DMS 273 (cell line): ENCODE results near the gene PXDN.
"Not testable (repeated sequence)": the region's sequence is repeated elsewhere in the genome, so short reads cannot be mapped to it uniquely, and the experiment has no call there.

Experiments
- DNase-seq: peaks from one replicate; lab custom pipeline; 2025; ENCODE audit not compliant: unreplicated experiment; lab: John Stamatoyannopoulos, UW

Gene PXDN

DNA sequence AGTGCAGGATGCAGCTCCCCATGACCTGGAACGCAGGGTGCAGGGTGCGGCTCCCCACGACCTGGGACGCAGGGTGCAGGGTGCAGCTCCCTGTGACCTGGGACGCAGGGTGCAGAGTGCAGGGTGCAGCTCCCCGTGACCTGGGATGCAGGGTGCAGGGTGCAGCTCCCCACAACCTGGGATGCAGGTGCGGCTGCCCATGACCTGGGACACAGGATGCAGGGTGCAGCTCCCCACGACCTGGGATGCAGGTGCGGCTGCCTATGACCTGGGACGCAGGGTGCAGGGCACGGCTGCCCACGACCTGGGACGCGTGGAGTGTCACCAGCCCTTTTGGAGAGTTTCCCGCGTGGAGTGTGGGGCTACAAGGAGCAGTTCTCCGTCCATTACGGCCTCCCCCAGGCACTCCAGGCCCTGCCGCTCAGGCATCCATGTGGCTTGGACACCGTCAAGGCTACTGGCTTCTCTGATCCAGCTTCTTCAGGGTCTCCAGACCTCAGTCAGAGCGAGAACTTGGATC, 38.7 kb downstream of the PXDN start:
- no peak for DNase-seq

DNA sequence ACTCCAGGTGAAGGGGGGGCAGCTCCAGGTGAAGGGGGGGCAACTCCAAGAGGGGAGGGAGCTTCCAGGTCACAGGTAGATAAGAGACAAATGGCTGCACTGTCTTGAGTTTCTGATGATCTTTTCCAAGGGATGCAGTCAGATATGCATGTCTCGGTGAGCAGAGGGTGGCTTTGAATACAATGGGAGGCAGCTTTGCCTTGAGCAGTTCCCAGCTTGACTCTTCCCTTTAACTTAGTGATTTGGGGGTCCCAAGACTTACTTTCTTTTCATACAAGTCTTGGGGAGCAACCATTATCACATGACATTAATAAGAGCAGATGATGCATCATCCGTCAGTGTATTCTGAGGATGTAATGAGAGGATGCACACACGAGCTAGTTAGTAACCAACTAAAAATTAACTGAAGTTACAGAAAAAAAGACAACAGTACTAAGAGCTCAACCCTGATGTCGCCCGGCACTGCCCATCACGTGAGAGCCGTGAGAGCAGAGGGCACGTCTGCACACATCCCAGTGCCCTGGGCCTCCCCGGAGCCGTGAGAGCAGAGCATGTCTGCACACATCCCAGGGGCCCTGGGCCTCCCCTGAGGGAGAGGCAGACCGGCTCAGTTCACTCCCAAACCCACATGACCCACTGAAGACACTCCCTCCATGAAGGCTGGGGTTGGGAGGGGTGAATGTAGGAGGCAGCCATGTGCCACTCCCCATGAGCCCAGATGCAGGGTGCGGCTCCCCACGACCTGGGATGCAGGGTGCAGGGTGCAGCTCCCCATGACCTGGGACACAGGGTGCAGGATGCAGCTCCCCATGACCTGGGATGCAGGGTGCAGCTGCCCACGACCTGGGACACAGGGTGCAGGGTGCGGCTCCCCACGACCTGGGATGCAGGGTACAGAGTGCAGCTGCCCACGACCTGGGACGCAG, 39.4 kb downstream of the PXDN start:
- DNase-seq = peak; percentile 47

DNA sequence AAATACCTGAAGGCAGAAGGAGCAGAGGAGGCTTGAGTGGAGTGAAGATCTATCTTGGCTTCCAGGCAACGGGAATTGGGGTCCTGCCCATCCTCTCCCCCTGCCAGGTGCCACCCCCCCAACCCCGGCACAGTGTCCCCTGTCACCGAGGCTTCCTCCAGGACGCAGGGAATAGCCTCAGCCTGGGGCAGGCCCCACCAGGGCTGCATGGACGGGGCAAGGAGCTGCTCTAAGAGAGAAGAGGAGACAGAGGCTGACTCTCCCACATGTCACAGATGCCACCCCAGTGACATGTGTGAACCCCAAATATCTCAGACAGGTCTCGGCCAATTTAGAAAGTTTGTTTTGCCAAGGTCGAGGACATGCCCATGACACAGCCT, 42.1 kb downstream of the PXDN start:
- no peak for DNase-seq

GRCh38 chr2:1701556-1702185, 42.6 kb downstream of the PXDN start:
- peak; percentile 12 for DNase-seq

DNA sequence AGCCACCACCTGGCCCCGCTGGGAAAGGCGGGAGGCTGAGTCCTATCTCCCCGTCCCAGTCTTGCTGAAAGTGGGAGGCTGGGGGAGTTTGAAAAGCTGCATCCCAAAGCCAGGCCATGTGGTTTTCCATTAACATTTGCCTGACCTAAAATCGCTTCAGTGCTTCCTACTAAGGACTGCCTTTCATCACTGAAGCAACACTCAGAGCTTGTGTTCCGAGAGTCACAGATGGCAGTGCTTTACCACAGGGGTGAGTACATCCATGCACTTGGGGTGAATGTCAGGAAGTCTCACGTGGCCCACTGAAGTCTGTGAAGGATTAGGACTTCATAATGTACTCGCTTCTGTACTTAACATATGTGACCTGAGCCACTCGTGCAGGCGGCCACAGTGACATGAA, 43.3 kb downstream of the PXDN start:
- no peak for DNase-seq

- DNase-seq = not testable (repeated sequence)
Measured at GRCh38 chr2:1700427-1700826, 43.9 kb downstream of the PXDN start.

- no peak for DNase-seq
Measured at GRCh38 chr2:1698188-1698945, 45.9 kb downstream of the PXDN start.

DNA sequence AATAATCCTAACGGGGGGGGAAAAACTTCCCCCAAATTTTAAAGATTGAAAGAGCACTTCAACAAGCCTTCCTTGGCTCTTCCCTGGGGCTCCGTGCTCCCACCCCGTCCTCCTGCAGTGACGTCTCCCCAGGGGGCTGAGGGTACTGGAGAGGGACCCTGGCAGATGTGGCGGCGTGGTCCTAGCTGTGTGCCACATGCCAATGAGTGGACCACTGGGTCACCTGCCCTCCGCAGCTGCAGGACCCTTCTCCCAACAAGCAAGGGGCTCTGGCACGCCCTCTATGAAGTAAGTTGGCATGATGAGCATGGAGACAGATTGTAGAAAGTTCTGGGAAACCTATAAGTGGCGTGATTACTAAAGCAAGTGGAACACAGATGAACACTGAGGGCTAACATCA, 46.7 kb downstream of the PXDN start:
- DNase-seq = no peak

DNA sequence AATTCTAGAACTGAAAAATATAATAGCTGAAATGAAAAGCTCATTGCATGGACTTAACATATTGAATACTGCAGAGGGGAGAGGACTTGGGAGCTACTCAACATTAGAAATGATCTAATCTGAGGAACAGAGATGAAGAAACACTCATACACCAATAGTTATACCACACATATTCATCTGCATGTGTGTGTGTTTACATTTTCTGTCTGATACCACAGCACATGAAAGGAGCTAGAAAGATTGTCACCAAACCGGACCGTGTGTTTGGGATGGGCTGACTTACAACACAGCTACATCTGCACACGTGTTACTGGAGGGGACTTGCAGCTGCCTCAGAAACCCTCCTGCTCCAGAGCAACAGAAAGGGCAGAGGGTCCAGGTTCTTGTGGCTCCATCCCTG, 47.8 kb downstream of the PXDN start:
- DNase-seq = no peak

DNA sequence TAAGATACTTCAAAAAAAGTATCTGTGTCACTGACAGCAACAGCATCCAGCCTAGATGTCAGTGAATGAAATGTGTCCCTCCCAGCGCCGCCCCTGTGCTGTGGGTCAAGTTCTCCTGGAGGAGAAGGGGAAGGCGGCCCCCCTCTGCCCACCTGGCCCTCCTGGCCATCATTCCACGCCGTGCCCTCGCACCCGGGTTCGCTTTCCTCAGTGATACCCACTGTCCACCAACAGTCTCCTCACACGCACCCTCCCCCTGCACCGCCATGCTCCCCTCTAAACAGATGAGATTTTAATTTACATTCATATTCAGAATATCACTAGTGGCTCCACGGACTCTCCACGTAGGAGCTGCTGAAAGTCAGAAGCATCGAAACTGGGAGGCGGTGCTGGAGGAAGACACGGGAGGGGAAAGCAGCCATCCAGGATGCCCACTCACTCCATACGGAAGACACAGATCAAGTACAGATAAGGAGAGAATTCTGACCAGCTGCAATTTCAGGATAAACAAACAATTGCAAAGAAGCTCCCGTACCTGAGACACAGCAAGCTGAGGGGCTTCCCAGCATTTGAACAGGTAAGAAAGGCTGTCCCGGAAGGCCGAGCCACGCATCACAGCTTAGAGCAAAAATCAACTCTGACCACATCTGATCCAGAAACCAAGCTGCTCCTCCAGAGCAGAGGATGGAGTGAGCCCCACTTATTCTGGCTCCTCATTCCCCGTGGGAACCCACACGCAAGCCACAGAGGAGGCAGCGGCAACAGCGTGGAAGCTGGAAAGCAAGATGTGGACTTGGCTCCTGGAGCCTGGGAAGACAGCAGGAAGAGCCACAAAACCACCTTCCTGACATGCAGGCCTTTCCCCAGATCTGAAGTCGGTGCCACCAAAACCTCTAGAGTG, 49.7 kb downstream of the PXDN start:
- DNase-seq = no peak

DNA sequence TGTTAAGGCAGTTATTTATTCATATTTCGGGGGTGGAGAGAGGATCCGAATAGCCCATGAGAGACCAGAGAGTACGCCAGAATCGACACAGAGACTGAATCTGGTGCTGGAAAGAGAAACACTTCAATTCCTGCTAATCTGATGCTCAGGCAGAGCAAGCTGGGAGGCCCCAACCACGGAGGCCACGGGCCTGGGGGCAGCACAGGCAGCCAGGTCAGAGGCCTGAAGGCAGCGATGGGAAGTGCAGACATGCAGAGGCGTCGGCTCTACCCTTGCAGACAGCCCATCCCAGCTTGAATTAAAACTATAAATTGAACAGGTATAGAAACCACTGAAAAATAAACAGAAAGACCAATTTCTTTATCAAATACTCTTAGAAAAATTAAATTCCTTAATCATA, 50.6 kb downstream of the PXDN start:
- no peak for DNase-seq

- DNase-seq = no peak
Measured at GRCh38 chr2:1692342-1692741, 52.0 kb downstream of the PXDN start.

DNA sequence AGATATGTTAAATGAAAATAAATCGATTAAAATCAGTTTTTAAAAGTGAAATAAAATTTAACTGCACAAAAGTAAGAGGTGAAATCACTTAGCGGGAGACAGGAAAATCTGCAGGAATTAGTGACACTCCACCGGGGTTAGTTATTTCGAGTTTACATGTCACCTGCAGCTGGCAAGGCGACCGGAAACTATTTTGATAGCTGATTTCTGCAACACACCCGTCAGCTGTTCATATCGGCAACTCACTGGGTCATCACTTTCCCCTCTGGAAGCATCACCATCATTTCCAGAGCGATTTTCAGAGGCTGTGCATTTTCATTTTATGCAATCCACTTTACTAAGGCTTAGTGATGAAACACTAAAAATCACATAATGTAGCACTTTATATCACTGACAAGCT, 52.9 kb downstream of the PXDN start:
- no peak for DNase-seq

DNA sequence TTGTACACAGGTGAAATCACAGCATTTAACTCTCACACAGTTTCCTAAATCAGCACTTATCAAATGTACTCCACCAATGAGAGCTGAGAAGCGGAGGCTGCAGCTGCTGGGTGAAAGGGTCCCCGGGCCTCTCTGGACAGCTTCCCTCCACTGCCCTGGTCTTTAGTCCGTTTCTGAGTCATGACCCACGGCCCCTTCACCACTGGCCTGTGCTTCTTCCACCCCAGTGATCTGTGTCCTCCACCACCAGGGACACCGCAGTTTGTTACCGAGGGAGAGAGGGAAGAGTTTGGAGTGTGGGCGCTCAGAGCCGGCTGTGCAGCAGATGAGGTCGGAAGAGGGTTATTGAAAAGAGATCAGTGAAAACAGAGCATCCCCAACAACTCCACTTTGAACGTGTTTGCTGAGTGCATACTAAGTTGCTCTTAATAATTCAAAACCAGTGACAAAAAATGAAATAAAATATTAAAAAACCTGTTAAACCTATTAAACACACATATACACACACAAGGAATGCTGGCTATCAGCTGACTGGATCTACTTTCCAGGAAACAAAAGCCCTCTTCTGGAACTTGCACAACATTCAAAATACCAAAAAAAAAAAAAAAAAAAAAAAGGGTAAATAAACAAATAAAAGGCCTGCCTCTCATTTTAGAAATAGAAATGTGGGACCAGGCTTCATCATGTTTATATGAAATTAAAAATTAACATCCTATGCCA, 54.1 kb downstream of the PXDN start:
- no peak for DNase-seq

DNA sequence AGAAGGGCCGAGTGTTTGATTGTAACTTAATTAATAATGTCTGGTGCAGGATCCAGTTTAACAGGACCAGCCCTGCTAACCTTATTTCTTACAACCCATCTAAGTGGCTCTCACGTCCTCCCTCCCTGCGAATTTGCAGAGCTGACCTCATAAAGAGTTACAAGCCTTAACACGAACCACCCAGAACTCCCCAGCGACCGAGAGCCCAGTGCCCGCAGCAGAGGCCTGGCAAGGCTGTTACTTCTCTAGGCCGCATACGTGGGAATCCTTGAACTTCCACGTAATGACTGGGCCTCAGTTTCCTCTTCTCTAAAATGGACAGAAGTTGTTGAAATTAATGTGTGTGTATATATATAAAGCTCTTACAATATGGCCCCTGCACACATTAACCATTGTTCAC, 55.5 kb downstream of the PXDN start:
- DNase-seq = no peak

DNA sequence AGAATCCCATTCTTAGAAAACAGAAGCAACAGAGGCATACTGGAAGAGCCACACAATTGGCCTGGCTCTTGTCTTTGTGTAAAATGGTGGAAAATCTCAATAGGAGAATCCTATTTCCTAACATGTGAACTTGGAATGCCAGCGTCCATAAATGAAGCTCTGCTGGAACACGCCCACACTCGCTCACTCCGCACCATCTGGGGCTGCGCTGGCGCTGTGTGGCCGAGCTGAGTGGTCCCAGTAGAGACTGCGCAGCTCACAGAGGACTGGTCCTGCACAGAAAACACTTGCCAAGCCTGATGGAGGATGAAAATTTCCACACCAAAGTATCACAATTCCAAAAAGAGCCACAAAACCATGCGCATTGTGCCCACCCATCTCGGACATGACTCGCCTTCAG, 56.2 kb downstream of the PXDN start:
- DNase-seq = no peak

DNA sequence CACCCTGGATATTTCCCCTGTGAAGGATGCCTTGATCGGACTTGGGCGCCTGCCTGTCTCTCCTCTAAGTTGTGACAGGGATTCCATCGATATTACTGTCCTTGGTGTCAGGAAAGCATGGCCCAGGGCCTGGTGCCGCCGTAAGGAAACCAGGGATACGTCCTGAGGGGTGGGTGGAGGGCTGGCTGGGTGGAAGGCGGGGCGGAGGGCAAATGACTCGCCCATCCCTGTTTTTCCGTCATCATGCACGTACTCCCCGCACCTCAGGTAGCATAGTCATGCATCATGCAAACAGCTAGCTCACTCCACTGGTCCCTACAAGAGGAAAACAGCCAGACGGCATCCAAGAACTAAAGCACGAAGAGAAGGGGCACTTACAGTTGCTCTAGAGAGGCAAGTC, 57.1 kb downstream of the PXDN start:
- no peak for DNase-seq

- no peak for DNase-seq
Measured at GRCh38 chr2:1686784-1687105, 57.6 kb downstream of the PXDN start.

DNA sequence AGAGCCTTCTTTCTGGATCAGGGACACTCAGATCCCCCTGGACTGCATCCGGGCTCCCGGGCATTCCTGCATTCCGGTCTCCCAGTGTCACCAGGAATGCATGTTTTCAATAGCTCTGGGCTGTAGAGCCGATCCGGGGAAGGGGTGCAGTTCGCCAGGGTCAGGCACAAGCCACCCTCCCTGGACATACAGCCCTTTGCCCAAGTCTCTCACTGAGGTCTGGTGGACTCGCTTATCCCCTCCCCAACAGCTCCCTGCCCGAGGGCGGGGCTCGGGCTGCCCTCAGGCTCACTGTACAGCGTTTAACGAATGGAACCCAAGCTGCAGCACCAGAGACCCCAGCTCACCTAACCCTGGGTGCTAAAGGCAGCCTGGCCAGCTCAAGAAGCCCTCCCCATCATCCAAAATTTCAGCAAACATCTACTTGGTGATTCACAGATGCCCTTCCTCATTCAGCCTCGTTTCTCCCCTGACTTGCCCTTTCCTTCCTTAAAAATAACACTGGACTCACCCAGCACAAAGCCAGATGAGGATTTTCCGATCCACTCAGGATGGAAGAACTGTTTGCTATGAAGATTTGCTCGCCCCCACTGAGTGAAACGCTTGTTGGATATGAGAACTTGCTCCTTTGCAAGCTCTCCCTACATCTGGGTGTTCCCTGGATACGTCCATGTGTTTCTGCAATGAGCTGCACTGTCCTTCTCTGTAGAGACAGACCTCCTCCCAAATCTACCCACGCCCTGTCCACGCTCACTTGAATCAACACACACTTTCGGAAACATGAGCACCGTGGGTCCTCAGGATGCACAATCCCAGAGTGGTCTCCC, 58.1 kb downstream of the PXDN start:
- no peak for DNase-seq
